GOT3 (cell line): ENCODE data around the gene CPO.
"Not testable (repeated sequence)": the region's sequence is repeated elsewhere in the genome, so short reads cannot be mapped to it uniquely, and the experiment has no call there.

Experiments
- DNase-seq: peaks from one replicate; lab custom pipeline; 2025; ENCODE audit warnings: mixed read lengths; lab: John Stamatoyannopoulos, UW

CPO gene

GRCh38 chr2:206939340-206939739 lies at the start of gene CPO:
CPO (plus strand) TSS chr2:206939518; CDS start chr2:206939600, 82 bp downstream.
- no peak for DNase-seq

GRCh38 chr2:206890179-206890578 lies 49.1 kb upstream of the CPO start:
- DNase-seq: no peak

GRCh38 chr2:206890926-206891325 lies 48.4 kb upstream of the CPO start:
- no peak for DNase-seq

- DNase-seq: peak; percentile 6
These were observed 24.2 kb upstream of the CPO start for GRCh38 chr2:206915121-206915520.

GRCh38 chr2:206918263-206918662 lies 21.1 kb upstream of the CPO start:
- no peak for DNase-seq

- DNase-seq: no peak
These were observed 19.0 kb upstream of the CPO start for GRCh38 chr2:206920310-206920709.

- DNase-seq: no peak
These were observed 18.4 kb upstream of the CPO start for GRCh38 chr2:206920951-206921350.

GRCh38 chr2:206921529-206921928 lies 17.8 kb upstream of the CPO start:
- no peak for DNase-seq

- DNase-seq: no peak
These were observed 3.1 kb upstream of the CPO start for GRCh38 chr2:206935991-206936842.

GRCh38 chr2:206936843-206937230 lies 2.5 kb upstream of the CPO start:
- no peak for DNase-seq

- no peak for DNase-seq
These were observed 1.8 kb upstream of the CPO start for GRCh38 chr2:206937555-206937954.

GRCh38 chr2:206940546-206940945 lies 1.2 kb downstream of the CPO start:
- DNase-seq: no peak

- DNase-seq: no peak
These were observed 3.5 kb downstream of the CPO start for GRCh38 chr2:206942592-206943478.

GRCh38 chr2:206953404-206953803 lies 14.1 kb downstream of the CPO start:
- not testable (repeated sequence) for DNase-seq

- DNase-seq: no peak
These were observed 15.9 kb downstream of the CPO start for GRCh38 chr2:206955253-206955652.

GRCh38 chr2:206958261-206958660 lies 18.9 kb downstream of the CPO start:
- no peak for DNase-seq

GRCh38 chr2:206962966-206963365 lies 23.6 kb downstream of the CPO start:
- no peak for DNase-seq

- DNase-seq: no peak
These were observed 29.1 kb downstream of the CPO start for GRCh38 chr2:206968134-206969086.

GRCh38 chr2:206969192-206969591 lies 29.9 kb downstream of the CPO start:
- no peak for DNase-seq

GRCh38 chr2:206970589-206971360 lies 31.5 kb downstream of the CPO start:
- no peak for DNase-seq

GRCh38 chr2:206971805-206972204 lies 32.5 kb downstream of the CPO start:
- DNase-seq: no peak
